RWPE1 (cell line): Measurements from ENCODE around the gene CFAP221.

Source experiments
- CTCF ChIA-PET: fragments of 350-600 bp; sonication (Branson Sonifier 250); formaldehyde crosslinking; extraction: SDS; loops from one replicate; lab custom pipeline; 2021; lab: Yijun Ruan, JAX
- POLR2A ChIA-PET: fragments of 400-600 bp; formaldehyde crosslinking; extraction: SDS; loops from one replicate; lab custom pipeline; 2020; ENCODE audit warnings: antibody characterized with exemption; ENCODE audit not compliant: low non-redundant PET; lab: Yijun Ruan, JAX
- DNase-seq: peaks from one replicate; pipeline ENCODE4 v3.0.0; 2012; ENCODE audit warnings: low spot score
- H3K27ac ChIP-seq: fragments of 450-650 bp; 2 replicates; pipeline ENCODE4 v1.5.1; 2017
- TF ChIP-seq, protein P1 (sequence below): fragments of 450-650 bp; conservative IDR thresholded peaks from 2 replicates; pipeline ENCODE4 v1.5.1; 2017; ENCODE audit warnings: low read depth, mild to moderate bottlenecking

The CFAP221 gene

DNA sequence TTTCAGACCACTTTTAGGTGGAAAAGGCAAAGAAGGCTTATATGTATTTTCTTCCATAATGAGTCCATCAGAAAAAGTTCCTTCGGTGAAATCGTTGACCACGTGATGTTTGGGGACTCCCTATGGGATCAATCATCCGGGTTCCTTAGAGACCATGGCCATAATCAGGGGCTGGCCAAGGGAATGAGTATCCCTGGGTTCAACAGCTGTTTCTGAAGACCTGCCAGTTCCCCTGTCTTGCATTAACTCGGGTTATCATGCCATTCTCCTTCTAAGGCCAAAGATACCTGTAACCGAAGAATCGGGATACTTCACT lies 116.1 kb downstream of the CFAP221 start:
- DNase-seq, result no peak
- ChIA-PET CTCF (interaction anchor here (0.5 to 1.0 kb wide), 2 partner anchors 16 to 20 kb away, joined by 4 read pairs; no protein-coding TSS in a partner anchor), POLR2A (no interaction called here)
- TF ChIP-seq, protein P1, sequence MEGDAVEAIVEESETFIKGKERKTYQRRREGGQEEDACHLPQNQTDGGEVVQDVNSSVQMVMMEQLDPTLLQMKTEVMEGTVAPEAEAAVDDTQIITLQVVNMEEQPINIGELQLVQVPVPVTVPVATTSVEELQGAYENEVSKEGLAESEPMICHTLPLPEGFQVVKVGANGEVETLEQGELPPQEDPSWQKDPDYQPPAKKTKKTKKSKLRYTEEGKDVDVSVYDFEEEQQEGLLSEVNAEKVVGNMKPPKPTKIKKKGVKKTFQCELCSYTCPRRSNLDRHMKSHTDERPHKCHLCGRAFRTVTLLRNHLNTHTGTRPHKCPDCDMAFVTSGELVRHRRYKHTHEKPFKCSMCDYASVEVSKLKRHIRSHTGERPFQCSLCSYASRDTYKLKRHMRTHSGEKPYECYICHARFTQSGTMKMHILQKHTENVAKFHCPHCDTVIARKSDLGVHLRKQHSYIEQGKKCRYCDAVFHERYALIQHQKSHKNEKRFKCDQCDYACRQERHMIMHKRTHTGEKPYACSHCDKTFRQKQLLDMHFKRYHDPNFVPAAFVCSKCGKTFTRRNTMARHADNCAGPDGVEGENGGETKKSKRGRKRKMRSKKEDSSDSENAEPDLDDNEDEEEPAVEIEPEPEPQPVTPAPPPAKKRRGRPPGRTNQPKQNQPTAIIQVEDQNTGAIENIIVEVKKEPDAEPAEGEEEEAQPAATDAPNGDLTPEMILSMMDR, result peak; percentile 49; the same call in 1 of the 2 replicates
- no peak overlapping the region for H3K27ac ChIP-seq

DNA sequence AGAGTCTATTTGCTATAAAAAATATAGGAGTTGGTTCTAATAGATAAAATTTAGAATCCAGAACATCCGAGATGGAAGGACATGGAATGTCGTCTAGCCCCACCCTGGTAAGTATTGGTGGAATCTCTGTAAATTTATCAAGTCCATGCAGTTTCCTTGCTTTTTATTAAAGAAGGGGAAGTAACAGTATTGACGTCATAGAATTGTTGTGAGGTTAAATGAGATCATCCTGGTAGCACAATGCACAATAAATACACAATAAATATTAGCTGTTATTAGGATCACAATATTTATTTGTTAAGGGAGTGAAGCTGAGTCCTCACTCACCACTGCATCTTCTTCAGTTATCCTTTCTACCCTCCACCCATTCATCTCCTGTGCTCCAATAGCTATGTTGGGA lies 118.0 kb downstream of the CFAP221 start:
- no peak overlapping the region for H3K27ac ChIP-seq
- POLR2A ChIA-PET, result interaction anchor here (0.7 kb wide), 1 partner anchor 21 kb away, joined by 4 read pairs; no protein-coding TSS in a partner anchor
- DNase-seq, result no peak
- CTCF ChIA-PET, result interaction anchor here (0.6 to 1.9 kb wide), 2 partner anchors 22 to 59 kb away, joined by 4 to 6 read pairs; no protein-coding TSS in a partner anchor
- TF ChIP-seq, protein P1, result no peak

DNA sequence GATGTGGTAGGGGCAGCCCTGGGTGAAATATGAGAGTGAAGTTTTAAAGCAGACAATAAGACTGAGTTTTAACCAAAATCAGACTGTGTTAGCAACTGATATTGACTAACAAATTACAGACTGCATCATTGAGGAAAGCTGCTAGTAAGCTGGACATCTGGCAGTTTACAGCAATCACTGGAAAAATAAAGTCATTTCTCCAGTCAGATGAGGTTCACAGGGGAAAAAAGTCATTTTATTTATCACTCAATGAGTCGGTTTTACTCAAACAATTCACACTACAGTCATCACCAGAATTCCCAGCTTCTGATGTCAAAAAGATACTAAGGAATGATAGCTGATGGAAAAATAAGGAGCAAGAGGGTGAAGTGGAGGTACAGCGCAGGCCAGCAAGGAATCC lies 124.3 kb downstream of the CFAP221 start:
- no peak for DNase-seq
- ChIA-PET POLR2A (no interaction called here), CTCF (interaction anchor here (1.0 kb wide), 1 partner anchor 287 kb away, joined by 3 read pairs; no protein-coding TSS in a partner anchor)
- H3K27ac ChIP-seq, result no peak overlapping the region
- TF ChIP-seq, protein P1, result no peak

DNA sequence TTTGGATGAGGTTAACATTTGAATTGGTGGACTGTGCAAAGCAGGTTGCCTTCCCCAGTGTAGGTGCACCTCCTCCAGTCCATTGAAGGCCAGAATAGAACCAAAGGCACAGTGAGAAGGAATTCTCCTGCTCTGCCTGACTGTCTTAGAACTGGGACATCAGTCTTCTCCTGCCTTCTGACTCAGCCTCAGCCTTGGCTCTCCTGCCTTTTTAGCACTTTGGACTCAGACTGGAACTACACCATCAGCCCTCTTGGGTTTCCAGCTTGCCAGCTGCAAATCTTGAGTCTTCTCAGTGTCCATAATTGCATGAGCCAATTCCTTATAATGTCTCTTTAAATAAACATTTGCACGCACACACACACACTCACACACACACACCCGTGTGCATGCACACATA lies 126.8 kb downstream of the CFAP221 start:
- TF ChIP-seq, protein P1, result no peak
- DNase-seq, result no peak
- H3K27ac ChIP-seq, result no peak overlapping the region
- ChIA-PET POLR2A (no interaction called here), CTCF (no interaction called here)

DNA sequence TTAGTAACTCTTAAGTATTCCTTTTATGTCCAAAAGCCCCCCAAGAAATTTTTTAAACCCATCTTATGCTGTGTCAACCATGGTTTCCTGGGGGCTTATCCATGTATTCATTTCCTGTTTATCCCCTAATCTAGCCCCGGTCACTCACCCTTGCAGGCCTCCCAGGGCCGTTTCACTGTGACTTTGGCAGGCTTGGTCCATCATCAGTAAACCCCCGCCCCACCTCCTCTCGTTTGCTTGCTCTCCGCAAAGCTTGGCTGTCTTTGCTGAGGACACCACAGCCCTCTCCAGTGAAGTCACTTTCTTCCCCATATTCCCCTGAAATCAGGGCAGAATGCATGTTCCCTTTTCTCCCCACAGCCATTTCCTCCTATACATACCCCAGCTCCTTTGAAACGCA lies 127.5 kb downstream of the CFAP221 start:
- CTCF ChIA-PET, result no interaction called here
- H3K27ac ChIP-seq, result no peak overlapping the region
- DNase-seq, result no peak
- POLR2A ChIA-PET, result no interaction called here
- TF ChIP-seq, protein P1, result no peak

DNA sequence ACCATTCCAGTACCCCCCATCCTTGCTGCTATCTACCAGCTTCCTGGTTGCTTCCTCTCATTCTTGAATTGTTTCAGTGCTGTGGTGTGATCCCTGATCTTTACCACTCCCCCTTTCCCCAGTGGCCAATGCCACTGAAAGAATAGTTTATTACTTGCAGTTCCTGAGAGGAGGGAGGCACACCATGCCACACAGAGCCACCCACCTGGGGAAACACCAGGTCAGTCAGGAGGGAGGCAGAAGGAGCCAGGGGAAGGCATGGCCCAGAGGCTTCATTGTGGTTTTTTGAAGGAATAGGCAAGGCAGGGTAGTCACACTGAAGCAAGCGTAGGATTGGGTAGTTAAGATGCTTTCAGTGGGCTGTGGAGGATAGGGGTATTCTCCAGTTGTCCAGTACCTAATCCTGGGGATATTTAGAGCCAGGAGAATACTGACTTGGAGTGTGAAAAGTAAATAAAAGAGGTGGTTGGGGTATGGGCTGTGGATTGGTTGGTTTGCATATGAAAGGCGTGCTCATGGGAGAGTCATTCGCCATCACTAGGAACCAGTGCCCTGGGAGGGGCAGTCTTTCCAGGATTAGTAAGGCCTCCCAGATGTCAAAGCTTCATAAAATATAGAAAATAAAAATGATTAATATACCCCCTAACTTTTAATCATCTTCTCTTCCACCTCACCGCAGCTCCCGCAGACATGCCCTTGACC lies 128.1 kb downstream of the CFAP221 start:
- POLR2A ChIA-PET, result no interaction called here
- CTCF ChIA-PET, result no interaction called here
- TF ChIP-seq, protein P1, result no peak
- no peak overlapping the region for H3K27ac ChIP-seq
- DNase-seq, result no peak
